ENCODE measurements around the gene SIGLEC6. TPM values are rescaled to one million over a fixed set of nuclear protein-coding genes. Genes with fewer than 3 reads are reported as not detected.
A peak's percentile ranks its signal among the peaks of the same experiment; 100 is the strongest.

SIGLEC6 gene
- total RNA-seq: not detected

GRCh38 chr19:51531349-51532315, at the start of gene SIGLEC6:
Gene SIGLEC6 (minus strand): TSS chr19:51531670. CDS start chr19:51531648, 22 bp downstream.
- no peaks in the 10 kb centered on the region for H3K36me3 Mint-ChIP-seq
- no peak within 1 kb of the TSS for H3K27ac Mint-ChIP-seq
- DNase-seq: no peak
- no peaks in the 10 kb centered on the region for H3K4me1 Mint-ChIP-seq
- H3K4me3 Mint-ChIP-seq: no peak within 1 kb of the TSS
- H3K27me3 Mint-ChIP-seq: peaks cover 76% of the 10 kb centered on the region
- peaks cover 2% of the 10 kb centered on the region for H3K9me3 Mint-ChIP-seq

- Mint-ChIP-seq H3K4me1 (peaks cover 18% of the 10 kb centered on the region), H3K4me3 (no peak overlapping the region), H3K27ac (no peak overlapping the region), H3K9me3 (no peaks in the 10 kb centered on the region), H3K27me3 (no peaks in the 10 kb centered on the region), H3K36me3 (peaks cover 68% of the 10 kb centered on the region)
- DNase-seq: no peak
Measured at GRCh38 chr19:51576850-51577249, 45.4 kb upstream of the SIGLEC6 start.

- Mint-ChIP-seq H3K4me1 (peaks cover 26% of the 10 kb centered on the region), H3K9me3 (peaks cover 2% of the 10 kb centered on the region), H3K4me3 (peak overlapping the region; percentile 7), H3K27ac (no peak overlapping the region), H3K27me3 (peaks cover 1% of the 10 kb centered on the region), H3K36me3 (peaks cover 50% of the 10 kb centered on the region)
- no peak for DNase-seq
Measured at GRCh38 chr19:51573331-51573730, 41.9 kb upstream of the SIGLEC6 start.

- DNase-seq: no peak
- H3K36me3 Mint-ChIP-seq: peaks cover 46% of the 10 kb centered on the region
- H3K4me3 Mint-ChIP-seq: no peak overlapping the region
- peaks cover 2% of the 10 kb centered on the region for H3K9me3 Mint-ChIP-seq
- H3K27ac Mint-ChIP-seq: no peak overlapping the region
- peaks cover 26% of the 10 kb centered on the region for H3K4me1 Mint-ChIP-seq
- peaks cover 5% of the 10 kb centered on the region for H3K27me3 Mint-ChIP-seq
Measured at GRCh38 chr19:51572908-51573307, 41.4 kb upstream of the SIGLEC6 start.

- H3K27ac Mint-ChIP-seq: no peak overlapping the region
- H3K4me3 Mint-ChIP-seq: peak overlapping the region; percentile 98
- no peak for DNase-seq
- H3K4me1 Mint-ChIP-seq: peaks cover 26% of the 10 kb centered on the region
- peaks cover 42% of the 10 kb centered on the region for H3K36me3 Mint-ChIP-seq
- H3K9me3 Mint-ChIP-seq: peaks cover 2% of the 10 kb centered on the region
- H3K27me3 Mint-ChIP-seq: peaks cover 6% of the 10 kb centered on the region
Measured at GRCh38 chr19:51572410-51572809, 40.9 kb upstream of the SIGLEC6 start.

- Mint-ChIP-seq H3K4me3 (peak overlapping the region; percentile 98), H3K9me3 (peaks cover 2% of the 10 kb centered on the region), H3K27ac (peak overlapping the region; percentile 88), H3K4me1 (peaks cover 23% of the 10 kb centered on the region), H3K27me3 (peaks cover 6% of the 10 kb centered on the region), H3K36me3 (peaks cover 34% of the 10 kb centered on the region)
- DNase-seq: no peak
Measured at GRCh38 chr19:51571599-51571998, 40.1 kb upstream of the SIGLEC6 start.

GRCh38 chr19:51570962-51571575, 39.6 kb upstream of the SIGLEC6 start, which contains the start of gene ZNF175:
Gene ZNF175 (plus strand): TSS chr19:51571283. CDS start chr19:51573330, 2,047 bp downstream.
- Mint-ChIP-seq H3K4me3 (peak within 1 kb of the TSS; percentile 98), H3K27me3 (peaks cover 6% of the 10 kb centered on the region), H3K36me3 (peaks cover 33% of the 10 kb centered on the region), H3K27ac (peak within 1 kb of the TSS; percentile 88), H3K9me3 (peaks cover 2% of the 10 kb centered on the region), H3K4me1 (peaks cover 22% of the 10 kb centered on the region)
- DNase-seq: peak; percentile 79

GRCh38 chr19:51568456-51568855, 37.0 kb upstream of the SIGLEC6 start:
- DNase-seq: no peak
- Mint-ChIP-seq H3K36me3 (peaks cover 19% of the 10 kb centered on the region), H3K4me1 (peaks cover 20% of the 10 kb centered on the region), H3K27ac (no peak overlapping the region), H3K27me3 (peaks cover 26% of the 10 kb centered on the region), H3K9me3 (peaks cover 2% of the 10 kb centered on the region), H3K4me3 (no peak overlapping the region)

- Mint-ChIP-seq H3K9me3 (peaks cover 2% of the 10 kb centered on the region), H3K27ac (no peak overlapping the region), H3K4me1 (peaks cover 14% of the 10 kb centered on the region), H3K36me3 (peaks cover 12% of the 10 kb centered on the region), H3K27me3 (peaks cover 33% of the 10 kb centered on the region), H3K4me3 (no peak overlapping the region)
- DNase-seq: no peak
Measured at GRCh38 chr19:51567583-51567982, 36.1 kb upstream of the SIGLEC6 start.

- Mint-ChIP-seq H3K27me3 (peaks cover 38% of the 10 kb centered on the region), H3K9me3 (peaks cover 2% of the 10 kb centered on the region), H3K4me3 (no peak overlapping the region), H3K4me1 (peaks cover 5% of the 10 kb centered on the region), H3K36me3 (peaks cover 4% of the 10 kb centered on the region), H3K27ac (no peak overlapping the region)
- no peak for DNase-seq
Measured at GRCh38 chr19:51566489-51567100, 35.1 kb upstream of the SIGLEC6 start.

- no peak overlapping the region for H3K27ac Mint-ChIP-seq
- no peak overlapping the region for H3K4me3 Mint-ChIP-seq
- no peak for DNase-seq
- H3K27me3 Mint-ChIP-seq: peaks cover 47% of the 10 kb centered on the region
- H3K4me1 Mint-ChIP-seq: peaks cover 3% of the 10 kb centered on the region
- H3K9me3 Mint-ChIP-seq: peaks cover 2% of the 10 kb centered on the region
- no peaks in the 10 kb centered on the region for H3K36me3 Mint-ChIP-seq
Measured at GRCh38 chr19:51565583-51565982, 34.1 kb upstream of the SIGLEC6 start.

- no peak overlapping the region for H3K27ac Mint-ChIP-seq
- no peak for DNase-seq
- H3K27me3 Mint-ChIP-seq: peaks cover 48% of the 10 kb centered on the region
- H3K4me1 Mint-ChIP-seq: no peaks in the 10 kb centered on the region
- H3K9me3 Mint-ChIP-seq: no peaks in the 10 kb centered on the region
- H3K36me3 Mint-ChIP-seq: no peaks in the 10 kb centered on the region
- H3K4me3 Mint-ChIP-seq: no peak overlapping the region
Measured at GRCh38 chr19:51564791-51565190, 33.3 kb upstream of the SIGLEC6 start.

- no peaks in the 10 kb centered on the region for H3K36me3 Mint-ChIP-seq
- no peak overlapping the region for H3K27ac Mint-ChIP-seq
- H3K4me1 Mint-ChIP-seq: no peaks in the 10 kb centered on the region
- H3K9me3 Mint-ChIP-seq: no peaks in the 10 kb centered on the region
- DNase-seq: no peak
- H3K27me3 Mint-ChIP-seq: peaks cover 71% of the 10 kb centered on the region
- H3K4me3 Mint-ChIP-seq: no peak overlapping the region
Measured at GRCh38 chr19:51560339-51560738, 28.9 kb upstream of the SIGLEC6 start.

- H3K4me3 Mint-ChIP-seq: no peak overlapping the region
- DNase-seq: no peak
- peaks cover 72% of the 10 kb centered on the region for H3K27me3 Mint-ChIP-seq
- H3K4me1 Mint-ChIP-seq: no peaks in the 10 kb centered on the region
- H3K9me3 Mint-ChIP-seq: no peaks in the 10 kb centered on the region
- H3K36me3 Mint-ChIP-seq: no peaks in the 10 kb centered on the region
- no peak overlapping the region for H3K27ac Mint-ChIP-seq
Measured at GRCh38 chr19:51559240-51559639, 27.8 kb upstream of the SIGLEC6 start.

All from activated naive CD8-positive, alpha-beta T cell treated with anti-CD3 and anti-CD28 coated beads for 36 hours (primary cell).